Stimulated activated CD4-positive, alpha-beta T cell treated with anti-CD3 and anti-CD28 coated beads, Interleukin-15, amount 100 ng/mL, for 1 hour (primary cell): ENCODE results near the gene FBXW5.

Source experiments
- DNase-seq, 2 donors: peaks; one replicate each; pipeline ENCODE4 v3.0.0-alpha.2; 2020; ENCODE audit warnings: low read depth in 1 of 2, low spot score in 1 of 2

The FBXW5 gene, protein sequence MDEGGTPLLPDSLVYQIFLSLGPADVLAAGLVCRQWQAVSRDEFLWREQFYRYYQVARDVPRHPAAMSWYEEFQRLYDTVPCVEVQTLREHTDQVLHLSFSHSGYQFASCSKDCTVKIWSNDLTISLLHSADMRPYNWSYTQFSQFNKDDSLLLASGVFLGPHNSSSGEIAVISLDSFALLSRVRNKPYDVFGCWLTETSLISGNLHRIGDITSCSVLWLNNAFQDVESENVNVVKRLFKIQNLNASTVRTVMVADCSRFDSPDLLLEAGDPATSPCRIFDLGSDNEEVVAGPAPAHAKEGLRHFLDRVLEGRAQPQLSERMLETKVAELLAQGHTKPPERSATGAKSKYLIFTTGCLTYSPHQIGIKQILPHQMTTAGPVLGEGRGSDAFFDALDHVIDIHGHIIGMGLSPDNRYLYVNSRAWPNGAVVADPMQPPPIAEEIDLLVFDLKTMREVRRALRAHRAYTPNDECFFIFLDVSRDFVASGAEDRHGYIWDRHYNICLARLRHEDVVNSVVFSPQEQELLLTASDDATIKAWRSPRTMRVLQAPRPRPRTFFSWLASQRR

DNA sequence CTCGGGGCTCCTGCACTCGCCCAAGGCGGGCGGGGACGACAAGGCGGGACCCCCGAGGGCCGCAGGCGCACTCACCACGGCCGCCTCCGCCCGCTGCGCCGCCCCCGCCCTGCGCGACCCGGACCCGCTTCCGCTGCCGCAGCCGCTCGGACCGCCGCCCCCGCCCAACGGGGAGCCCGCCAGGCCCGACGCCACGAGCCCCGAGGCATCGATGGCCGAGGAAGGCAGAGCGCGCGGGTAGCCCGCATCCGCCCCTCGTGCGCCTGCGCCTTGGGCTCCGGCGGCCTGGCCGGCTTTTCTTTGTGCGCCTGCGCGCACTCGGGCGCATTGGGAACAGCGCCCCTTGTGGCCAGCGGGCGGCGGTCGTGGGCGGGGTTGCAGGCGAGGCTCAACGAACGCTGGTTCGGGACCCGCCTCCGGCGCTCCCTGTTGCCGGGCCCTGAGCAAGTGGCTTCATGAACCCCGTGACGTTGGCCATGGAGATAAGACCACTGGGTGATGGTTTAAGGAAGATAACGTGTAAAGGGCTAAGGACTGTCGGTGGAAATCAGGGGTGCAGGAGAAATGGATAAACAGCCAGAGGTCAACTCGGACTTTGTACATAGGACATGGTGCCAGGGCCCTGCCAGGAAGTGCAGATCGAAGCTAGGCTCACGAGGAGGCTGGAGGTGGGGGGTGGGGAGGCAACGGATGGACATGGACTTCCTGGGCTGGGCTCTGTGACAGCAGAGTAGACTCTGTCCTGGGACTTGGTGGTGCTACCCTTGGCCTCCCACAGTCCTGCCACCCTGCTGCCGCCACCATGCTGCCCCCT lies at the start of gene FBXW5, which contains the start of gene C8G:
Gene FBXW5, minus strand, starts transcription at position 220 of the 814 bp plus-strand sequence. CDS start 655 bp downstream, outside the sequence.
Gene C8G, plus strand, starts transcription at position 725 of the 814 bp plus-strand sequence. Its CDS starts 78 bp downstream, at position 803.
- peak; percentile 91 to 93 for DNase-seq

DNA sequence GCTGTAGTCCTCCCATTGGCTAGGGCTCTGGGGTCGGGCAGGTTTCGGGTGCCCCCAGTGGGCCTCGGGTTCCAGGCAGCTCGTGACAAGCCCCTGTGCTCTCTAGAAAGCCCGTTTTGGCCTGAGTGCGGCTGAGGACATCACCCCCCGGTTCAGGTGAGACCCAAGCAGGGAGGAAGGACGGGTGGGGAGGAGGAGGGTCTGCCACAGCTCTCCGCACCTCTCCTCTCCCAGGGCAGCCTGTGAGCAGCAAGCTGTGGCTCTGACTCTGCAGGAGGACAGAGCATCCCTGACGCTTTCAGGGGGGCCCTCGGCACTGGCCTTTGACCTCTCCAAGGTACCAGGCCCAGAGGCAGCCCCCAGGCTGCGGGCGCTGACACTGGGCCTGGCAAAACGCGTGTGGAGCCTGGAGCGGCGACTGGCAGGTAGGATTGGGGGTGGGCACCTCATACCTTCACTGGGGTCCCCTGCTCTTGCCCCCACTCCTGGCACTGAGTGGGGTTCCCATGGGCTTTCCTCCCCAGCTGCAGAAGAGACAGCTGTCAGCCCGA lies 48.4 kb upstream of the FBXW5 start:
- DNase-seq = no peak

DNA sequence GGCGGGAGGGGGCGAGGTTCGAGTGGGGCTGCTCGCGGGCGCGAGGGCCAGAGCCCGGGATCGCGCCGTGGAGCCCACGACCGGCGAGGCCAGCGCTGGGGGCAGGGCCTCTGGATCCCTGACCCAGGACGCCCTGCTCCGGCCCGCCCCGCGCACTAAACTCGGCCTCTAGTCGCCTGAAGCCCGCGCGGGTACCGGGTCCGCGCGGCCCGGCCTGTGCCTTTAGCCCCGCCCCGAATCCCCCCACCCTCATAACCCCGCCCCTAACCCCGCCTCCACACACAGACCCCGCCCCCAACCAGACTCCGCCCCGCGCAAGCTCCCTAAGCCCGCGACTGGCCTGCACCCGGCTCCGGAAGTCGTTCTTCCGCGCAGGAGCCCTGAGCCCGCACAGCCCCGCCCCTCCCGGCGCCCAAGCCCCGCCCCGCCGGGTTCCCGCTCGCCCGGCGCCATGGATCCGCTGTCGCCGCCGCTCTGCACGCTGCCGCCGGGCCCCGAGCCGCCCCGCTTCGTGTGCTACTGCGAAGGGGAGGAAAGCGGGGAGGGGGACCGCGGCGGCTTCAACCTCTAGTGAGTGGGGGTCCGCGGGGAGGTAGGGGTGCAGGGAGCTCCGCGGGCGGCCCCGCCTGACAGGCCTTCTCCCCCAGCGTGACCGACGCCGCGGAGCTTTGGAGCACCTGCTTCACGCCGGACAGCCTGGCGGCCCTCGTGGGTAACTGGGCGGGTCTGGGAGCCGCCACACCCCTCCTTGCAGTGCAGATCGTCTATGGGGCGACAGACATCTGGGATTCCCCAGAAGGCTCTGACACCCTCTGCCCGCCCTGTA lies 47.7 kb upstream of the FBXW5 start, which contains the start of gene PAXX:
Gene PAXX, plus strand, starts transcription at position 430 of the 826 bp plus-strand sequence. Its CDS starts 22 bp downstream, at position 452.
- peak; percentile 89 to 97 for DNase-seq

DNA sequence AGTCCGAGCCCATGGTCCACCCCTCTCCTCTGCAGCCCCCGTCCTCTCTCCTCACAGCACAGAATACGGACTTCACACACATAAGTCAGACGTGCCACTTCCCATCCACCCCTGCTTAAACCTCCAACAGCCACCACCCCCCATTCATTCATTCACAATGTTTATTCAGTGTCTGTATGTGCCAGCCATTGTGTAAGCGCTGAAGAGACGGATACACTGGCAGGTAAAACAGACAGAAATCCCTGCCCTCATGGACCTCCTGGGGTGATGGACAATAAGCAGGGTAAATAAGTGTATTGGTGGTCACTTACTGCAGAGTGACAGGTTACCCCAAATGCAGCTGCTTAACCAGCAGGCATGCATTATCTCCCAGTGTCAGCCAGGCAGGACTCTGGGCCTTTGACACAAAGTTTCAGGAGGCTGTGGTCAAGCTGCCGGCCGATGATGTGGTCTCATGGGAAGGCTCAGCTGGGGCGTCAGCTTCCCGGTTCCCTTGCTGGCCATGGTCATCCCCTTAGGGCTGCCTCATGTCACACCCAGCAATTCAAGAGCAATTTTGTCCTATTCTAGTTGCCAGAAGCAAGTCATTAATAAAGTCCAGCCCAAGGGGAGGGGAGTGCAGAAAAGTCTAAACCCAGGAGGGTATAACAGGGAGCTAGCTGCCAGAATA lies 45.8 kb upstream of the FBXW5 start:
- no peak for DNase-seq

DNA sequence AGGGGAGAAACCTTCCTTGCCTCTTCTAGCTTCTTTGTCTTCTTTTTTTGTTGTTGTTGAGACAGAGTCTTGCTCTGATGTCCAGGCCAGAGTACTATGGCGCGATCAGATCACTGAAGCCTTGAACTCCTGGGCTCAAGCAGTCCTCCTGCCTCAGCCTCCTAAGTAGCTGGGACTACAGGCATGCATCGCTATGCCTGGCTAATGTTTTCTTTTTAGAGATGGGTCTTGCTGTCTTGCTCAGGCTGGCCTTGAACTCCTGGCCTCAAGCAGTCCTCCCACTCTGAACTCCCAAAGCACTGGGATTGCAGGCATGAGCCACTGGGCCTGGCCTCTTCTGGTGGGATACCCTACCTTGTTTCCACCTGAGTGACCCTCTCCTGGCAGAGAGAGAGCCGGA lies 44.3 kb upstream of the FBXW5 start:
- DNase-seq = no peak

DNA sequence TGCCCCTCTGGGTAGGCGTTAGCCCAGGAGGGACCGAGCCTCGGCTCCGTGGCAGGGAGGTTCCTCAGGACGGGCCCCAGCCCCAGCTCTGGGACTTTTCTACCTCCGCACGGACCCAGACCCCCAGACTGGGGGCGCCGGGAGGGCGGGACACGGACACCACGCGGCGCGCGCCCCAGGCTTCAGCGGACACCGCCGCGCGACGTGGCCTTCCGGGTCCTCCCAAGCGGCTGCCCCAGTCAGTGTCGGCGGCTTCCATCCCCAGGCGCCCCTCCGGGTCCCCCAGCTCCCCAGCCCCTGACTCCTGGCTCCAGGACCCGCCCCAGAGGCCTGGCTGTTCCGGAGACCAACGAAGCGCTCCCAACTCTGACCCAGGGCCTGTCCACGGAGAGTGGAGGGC lies 41.3 kb upstream of the FBXW5 start:
- DNase-seq = no peak

DNA sequence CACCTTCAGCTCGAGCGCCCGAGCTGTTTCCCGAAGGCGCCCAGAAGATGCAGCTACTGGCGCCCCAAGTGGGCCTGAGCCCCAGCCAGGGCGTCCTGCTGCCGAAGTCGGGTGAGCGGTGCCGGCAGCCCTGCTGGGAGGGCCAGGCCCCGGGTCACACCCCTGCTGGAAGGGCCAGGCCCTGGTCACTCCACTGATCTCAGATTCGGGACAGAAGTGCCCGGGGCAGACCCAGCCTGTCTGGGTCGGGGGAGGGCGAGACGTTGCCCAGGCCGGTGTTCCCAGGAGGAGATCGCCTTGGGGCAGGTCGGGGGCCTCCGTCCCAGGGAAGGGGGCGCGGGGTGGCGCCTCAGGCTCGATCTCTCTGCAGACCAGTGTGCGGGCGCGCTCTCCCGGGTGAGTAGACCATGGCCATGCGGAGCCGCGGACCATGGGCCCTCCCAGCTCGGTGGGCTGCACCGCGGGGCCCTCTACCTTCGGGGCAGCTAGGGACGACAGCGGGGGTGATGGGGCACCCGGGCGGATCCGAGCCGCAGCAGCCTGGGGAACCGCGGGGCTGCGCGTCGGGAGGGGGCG lies 40.6 kb upstream of the FBXW5 start:
- no peak for DNase-seq

DNA sequence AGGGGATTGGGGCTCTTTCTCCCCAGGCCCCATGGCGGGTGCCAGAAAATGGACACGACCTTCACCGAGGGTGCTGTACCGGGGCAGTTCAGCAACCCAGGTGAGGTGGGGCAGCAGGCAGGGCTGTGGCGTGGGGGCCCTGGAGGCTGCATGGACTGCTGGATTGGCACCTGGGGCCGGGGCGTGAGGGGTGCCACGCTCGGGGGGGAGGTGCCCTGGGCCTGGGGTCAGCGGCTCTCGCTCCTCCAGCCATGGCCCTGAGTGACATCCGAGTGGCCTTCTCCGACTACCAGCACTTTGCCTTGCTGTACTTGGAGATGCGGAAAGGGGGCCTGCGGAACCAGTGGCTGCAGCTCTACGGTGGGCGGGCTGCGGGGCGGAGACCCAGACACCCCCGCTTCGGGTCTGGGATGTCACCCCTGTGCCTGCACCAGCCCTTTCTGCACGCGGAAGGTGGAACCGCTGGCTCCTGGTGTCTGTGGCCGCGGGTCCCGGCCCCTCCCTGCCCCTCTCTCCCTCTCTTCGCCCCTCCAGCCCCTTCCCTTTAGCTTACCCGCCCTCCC lies 40.0 kb upstream of the FBXW5 start:
- no peak for DNase-seq

DNA sequence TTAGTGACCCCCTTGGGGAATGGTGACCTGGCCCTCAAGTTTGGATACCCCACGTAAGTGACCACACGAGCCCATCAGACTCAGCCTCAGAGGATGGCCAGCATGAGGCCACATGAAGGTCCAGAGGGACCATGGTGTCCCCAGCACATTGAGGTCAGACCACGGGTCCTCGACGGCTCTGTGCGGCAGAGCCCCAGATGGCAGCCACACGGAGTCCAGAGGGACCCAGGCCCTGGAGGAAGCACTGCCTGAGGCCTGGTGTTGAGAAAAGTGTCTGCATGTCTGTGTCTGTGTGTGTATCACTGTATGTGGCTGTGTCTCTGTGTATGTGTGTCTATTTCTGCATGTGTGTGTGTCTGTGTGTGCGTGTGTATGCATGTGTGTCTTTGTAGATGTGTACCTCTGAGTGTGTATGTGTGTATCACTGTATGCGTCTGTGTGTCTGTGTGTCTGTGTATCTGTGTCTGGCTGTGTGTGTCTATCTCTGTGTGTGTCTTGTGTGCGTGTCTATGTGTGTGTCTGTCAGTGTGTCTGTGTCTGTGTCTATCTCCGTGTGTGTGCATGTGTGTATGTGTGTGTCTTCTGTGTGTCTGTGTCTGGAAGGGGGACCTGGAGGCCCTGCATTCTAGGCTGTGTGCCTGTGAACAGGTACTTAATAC lies 39.2 kb upstream of the FBXW5 start:
- DNase-seq = no peak

DNA sequence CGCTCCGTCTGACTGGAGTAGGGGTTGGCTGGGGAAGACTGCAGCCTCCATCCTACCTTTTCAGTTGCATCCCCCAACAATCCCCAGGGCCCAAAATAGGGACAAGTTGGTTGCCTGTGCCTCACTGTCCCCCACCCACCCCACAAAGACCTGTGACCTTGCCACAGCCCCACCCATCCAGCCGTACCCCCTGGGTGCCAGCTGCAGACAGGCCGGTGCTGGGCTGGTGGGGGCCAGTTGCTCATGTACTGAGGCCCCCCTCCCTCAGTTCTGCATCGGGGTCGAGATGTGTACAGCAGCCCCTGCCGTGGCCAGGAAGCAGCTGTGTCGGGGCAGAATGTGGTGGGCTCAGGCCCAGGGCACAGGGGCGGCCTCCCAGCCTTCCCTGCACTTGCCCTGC lies 38.6 kb upstream of the FBXW5 start:
- DNase-seq = no peak

DNA sequence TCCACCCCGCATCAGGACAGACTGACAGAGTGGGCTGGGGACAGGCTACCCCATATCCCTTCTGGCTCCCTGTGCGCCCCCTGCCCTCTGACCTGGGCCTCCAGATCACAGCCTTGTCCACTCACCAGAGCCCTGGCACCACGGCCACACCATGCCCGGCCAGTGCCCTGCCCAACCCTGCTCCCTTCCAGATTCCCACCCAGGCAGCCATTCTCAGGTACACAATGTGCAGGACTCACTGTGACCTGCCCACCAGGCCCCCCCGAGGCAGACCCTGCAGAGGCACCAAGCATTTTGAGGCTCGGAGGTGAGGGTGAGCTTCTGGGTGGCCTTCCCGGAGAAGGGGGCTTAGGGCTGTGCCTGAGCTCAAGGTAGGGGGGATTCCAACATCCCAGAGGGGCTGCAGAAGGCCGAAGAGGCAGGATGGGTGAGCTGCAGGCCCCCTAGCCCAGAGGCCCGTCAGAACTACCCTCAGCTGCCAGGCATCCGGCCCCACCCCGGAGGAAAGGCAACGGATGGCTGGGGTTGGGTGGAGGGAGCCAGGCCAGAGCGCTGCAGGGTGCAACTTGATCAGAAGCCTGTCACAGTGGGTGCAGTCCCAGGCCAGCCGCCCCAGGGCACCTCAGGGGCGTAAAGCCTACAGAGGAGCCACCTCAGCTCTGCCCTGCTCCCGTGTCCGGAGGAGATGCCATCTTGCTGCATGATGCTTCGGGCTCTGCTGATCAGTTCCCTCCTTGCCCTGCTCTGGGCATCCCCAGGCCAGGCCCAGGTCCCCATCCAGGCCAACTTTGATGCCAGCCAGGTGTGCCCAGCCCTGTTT lies 37.9 kb upstream of the FBXW5 start, which contains the start of gene LCNL1:
Gene LCNL1, plus strand, starts transcription at position 762 of the 820 bp plus-strand sequence. CDS start 594 bp downstream, outside the sequence.
- no peak for DNase-seq

DNA sequence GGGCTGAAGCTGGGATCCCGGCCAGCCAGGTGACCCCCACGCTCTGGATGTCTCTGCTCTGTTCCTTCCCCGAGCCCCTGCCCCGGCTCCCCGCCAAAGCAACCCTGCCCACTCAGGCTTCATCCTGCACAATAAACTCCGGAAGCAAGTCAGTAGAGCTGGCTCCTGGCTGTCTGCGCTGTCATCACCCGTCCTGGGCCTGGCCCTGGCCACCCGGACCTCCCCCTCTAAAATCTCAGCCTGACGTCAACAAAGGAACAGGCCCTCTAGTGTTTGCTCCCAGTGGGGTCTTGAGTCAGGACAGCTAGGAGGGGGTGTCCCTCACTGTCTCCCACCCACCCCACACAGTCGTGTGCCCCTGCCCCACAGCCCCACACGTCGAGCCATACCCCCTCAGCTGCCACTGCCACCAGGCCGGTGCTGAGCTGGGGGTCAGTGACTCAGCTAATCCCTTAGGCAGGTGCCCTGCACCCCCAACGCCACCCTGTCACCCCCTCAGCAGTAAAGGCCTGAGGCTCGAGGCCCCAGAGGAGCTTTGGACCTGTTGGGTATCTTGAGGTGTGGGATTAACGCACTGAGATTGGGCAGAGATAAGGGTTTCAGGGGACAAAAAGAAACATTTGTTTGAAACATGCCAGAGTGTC lies 37.2 kb upstream of the FBXW5 start:
- no peak for DNase-seq

DNA sequence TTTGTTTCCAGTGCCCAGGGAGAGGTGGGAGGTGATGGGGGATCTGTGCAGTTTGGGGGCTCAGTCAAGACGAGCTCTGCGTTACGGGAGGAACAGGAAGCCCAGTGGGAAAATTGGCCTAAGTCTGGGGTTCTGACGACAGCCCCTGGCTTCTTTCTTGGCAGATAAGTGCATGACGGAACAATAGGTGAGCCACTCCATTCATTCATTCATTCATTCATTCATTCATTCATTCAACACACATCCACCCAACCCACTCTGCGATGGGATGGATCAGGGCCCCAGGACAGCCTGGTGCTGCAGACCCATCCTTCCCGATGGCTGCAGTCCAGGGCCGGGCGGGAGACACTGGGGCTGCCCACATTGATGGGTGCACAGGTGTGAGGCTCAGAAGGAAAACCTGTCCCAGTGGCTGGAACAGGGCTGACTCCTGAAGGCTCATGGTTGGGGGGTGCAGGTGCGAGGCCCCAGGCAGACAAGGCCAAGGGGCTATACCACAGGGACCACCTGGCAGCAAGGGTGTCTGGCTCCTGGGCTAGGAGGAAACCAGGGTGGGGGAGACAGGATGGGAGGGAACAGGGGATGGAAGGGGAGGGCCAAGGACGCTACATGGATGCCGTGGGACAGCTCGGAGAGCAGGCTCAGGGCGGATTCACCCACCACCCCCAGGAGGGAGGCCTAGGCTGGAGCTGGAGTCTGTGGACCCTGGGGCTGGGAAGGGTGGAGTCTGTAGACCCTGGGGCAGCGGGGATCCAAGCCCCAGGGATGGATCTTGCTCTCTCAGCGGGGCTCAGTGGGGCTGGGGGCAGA lies 36.3 kb upstream of the FBXW5 start:
- DNase-seq = no peak

DNA sequence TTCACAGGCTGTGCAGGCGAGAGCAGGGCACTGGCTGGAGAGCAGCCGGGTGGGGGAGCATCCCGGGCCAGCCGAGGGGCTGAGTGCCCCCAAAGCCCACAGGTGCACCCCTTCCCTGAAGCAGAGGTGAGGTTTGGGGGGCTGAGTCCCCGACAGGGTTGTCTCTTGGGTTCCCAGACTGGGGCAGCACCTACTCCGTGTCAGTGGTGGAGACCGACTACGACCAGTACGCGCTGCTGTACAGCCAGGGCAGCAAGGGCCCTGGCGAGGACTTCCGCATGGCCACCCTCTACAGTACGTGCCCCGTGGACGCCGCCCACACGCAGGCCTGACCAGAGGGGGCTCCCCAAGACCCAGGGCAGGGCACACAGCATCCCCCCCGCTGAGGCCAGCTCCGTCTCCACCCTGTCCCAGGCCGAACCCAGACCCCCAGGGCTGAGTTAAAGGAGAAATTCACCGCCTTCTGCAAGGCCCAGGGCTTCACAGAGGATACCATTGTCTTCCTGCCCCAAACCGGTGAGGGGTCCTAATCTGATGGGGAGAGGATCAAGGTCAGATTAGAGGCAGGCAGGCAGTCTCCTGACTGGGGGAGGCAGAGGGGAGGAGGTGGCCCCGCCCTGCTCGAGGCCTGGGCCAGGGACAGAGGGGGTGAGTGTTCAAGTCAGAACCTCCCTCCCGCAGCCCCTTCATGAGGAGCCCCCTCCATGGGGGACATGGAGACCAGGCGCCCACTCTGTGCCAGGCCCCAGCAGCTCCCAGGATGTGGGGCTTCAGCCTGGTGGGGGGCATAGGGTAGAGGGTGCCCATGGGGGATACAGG lies 35.4 kb upstream of the FBXW5 start:
- no peak for DNase-seq

DNA sequence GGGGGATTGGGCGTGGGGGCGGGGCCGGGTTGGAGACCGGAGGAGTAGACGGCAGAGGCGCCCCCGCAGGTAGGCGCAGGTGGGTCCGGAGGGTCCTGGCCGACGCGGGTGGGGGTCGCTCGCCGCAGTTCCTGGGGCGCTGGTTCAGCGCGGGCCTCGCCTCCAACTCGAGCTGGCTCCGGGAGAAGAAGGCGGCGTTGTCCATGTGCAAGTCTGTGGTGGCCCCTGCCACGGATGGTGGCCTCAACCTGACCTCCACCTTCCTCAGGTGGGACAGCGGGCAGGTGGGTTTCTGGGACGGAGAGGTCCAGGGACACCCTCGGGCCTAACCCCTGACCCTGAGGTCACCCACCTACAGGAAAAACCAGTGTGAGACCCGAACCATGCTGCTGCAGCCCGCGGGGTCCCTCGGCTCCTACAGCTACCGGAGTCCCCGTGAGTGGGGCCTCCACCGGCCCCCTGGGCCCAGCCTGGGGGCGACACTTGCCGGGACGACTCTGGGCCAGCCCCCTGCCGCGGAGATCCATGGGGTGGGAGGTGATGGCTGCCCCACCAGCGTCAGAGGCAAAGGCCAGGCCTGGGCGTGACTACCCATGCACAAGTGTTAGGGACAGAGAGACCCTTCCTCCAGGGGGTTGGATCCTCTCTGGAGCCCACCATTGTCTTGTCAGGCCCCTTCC lies 34.5 kb upstream of the FBXW5 start:
- no peak for DNase-seq
